HEK293 (cell line): Measurements from ENCODE around the gene SCGB1C2.

ENCODE experiments used
- CTCF ChIA-PET: fragments of 350-600 bp; formaldehyde crosslinking; extraction: SDS; loops from one replicate; lab custom pipeline; 2021; ENCODE audit warnings: antibody characterized with exemption; lab: Yijun Ruan, JAX
- POLR2A ChIA-PET: fragments of 300-600 bp; formaldehyde crosslinking; extraction: SDS; loops from one replicate; lab custom pipeline; 2020; ENCODE audit warnings: antibody characterized with exemption, inconsistent platforms; lab: Yijun Ruan, JAX
- H3K27ac ChIP-seq: fragments of 200-500 bp; sonication (Bioruptor generic); 2 replicates; pipeline ENCODE4 v1.5.1; 2014; ENCODE audit warnings: low read depth, low read length, control low read depth, inconsistent platforms; ENCODE audit errors: extremely low read depth
- H3K36me3 ChIP-seq, 2 experiments: fragments of 200-500 bp in 1 of 2; sonication (Bioruptor generic) in 1 of 2; 1 replicate in 1 of 2; 2 replicates in 1 of 2; pipeline ENCODE4 v1.5.1; 2014 to 2017; ENCODE audit warnings: inconsistent platforms in 2 of 2, low read length in 2 of 2; ENCODE audit not compliant: control insufficient read depth in 2 of 2, insufficient read depth in 1 of 2
- H3K4me1 ChIP-seq: fragments of 200-500 bp; sonication (Bioruptor generic); 2 replicates; pipeline ENCODE4 v1.5.1; 2014; ENCODE audit warnings: mild to moderate bottlenecking, low read length, inconsistent platforms; ENCODE audit not compliant: control insufficient read depth, insufficient read depth
- H3K4me3 ChIP-seq: 2 replicates; pipeline ENCODE4 v1.5.1; 2011; ENCODE audit warnings: low read depth, mild to moderate bottlenecking, control low read depth, low read length, moderate library complexity
- H3K9me3 ChIP-seq: fragments of 200-500 bp; sonication (Bioruptor generic); 2 replicates; pipeline ENCODE4 v1.5.1; 2014; ENCODE audit warnings: low read depth, low read length, inconsistent platforms; ENCODE audit not compliant: control insufficient read depth, insufficient read depth
- CTCF ChIP-seq: fragments of 450-650 bp; formaldehyde crosslinking; IDR thresholded peaks from 2 replicates; pipeline ENCODE4 v1.5.1; 2016; ENCODE audit warnings: missing biosample characterization, missing genetic modification characterization
- PATZ1 ChIP-seq: fragments of 450-650 bp; formaldehyde crosslinking; IDR thresholded peaks from 2 replicates; pipeline ENCODE4 v1.5.1; 2016; ENCODE audit warnings: missing biosample characterization, missing genetic modification characterization
- SCRT1 ChIP-seq: fragments of 450-650 bp; formaldehyde crosslinking; IDR thresholded peaks from 2 replicates; pipeline ENCODE4 v1.5.1; 2016; ENCODE audit warnings: missing biosample characterization, missing genetic modification characterization, borderline replicate concordance
- SCRT2 ChIP-seq: fragments of 450-650 bp; formaldehyde crosslinking; IDR thresholded peaks from 2 replicates; pipeline ENCODE4 v1.5.1; 2016; ENCODE audit warnings: missing biosample characterization, missing genetic modification characterization
- SP3 ChIP-seq: fragments of 450-650 bp; formaldehyde crosslinking; IDR thresholded peaks from 2 replicates; pipeline ENCODE4 v1.5.1; 2016; ENCODE audit warnings: missing biosample characterization, missing genetic modification characterization
- ZBTB17 ChIP-seq: fragments of 450-650 bp; formaldehyde crosslinking; IDR thresholded peaks from 2 replicates; pipeline ENCODE4 v1.5.1; 2016; ENCODE audit warnings: missing biosample characterization, missing genetic modification characterization
- ZFP41 ChIP-seq: fragments of 450-650 bp; formaldehyde crosslinking; IDR thresholded peaks from 2 replicates; pipeline ENCODE4 v1.5.1; 2016; ENCODE audit warnings: missing biosample characterization, missing genetic modification characterization, borderline replicate concordance
- ZIC2 ChIP-seq: fragments of 450-650 bp; formaldehyde crosslinking; IDR thresholded peaks from 2 replicates; pipeline ENCODE4 v1.5.1; 2016; ENCODE audit warnings: missing biosample characterization, missing genetic modification characterization
- ZNF10 ChIP-seq: fragments of 450-650 bp; formaldehyde crosslinking; IDR thresholded peaks from 2 replicates; pipeline ENCODE4 v1.5.1; 2017; ENCODE audit warnings: missing biosample characterization, missing genetic modification characterization
- ZNF121 ChIP-seq: fragments of 450-650 bp; formaldehyde crosslinking; IDR thresholded peaks from 2 replicates; pipeline ENCODE4 v1.5.1; 2016; ENCODE audit warnings: missing biosample characterization, missing genetic modification characterization
- ZNF184 ChIP-seq: fragments of 450-650 bp; IDR thresholded peaks from 2 replicates; pipeline ENCODE4 v1.5.1; 2018; ENCODE audit warnings: missing biosample characterization, mild to moderate bottlenecking, missing genetic modification characterization
- ZNF23 ChIP-seq: fragments of 450-650 bp; formaldehyde crosslinking; IDR thresholded peaks from 2 replicates; pipeline ENCODE4 v1.5.1; 2016; ENCODE audit warnings: missing biosample characterization, missing genetic modification characterization, borderline replicate concordance
- ZNF280D ChIP-seq: fragments of 450-650 bp; formaldehyde crosslinking; IDR thresholded peaks from 2 replicates; pipeline ENCODE4 v1.5.1; 2016; ENCODE audit warnings: missing biosample characterization, missing genetic modification characterization
- ZNF292 ChIP-seq: fragments of 450-650 bp; formaldehyde crosslinking; IDR thresholded peaks from 2 replicates; pipeline ENCODE4 v1.5.1; 2016; ENCODE audit warnings: low read depth, missing biosample characterization, missing genetic modification characterization, borderline replicate concordance
- ZNF311 ChIP-seq: fragments of 450-650 bp; formaldehyde crosslinking; IDR thresholded peaks from 2 replicates; pipeline ENCODE4 v1.5.1; 2017; ENCODE audit warnings: missing biosample characterization, missing genetic modification characterization, borderline replicate concordance
- ZNF544 ChIP-seq: fragments of 450-650 bp; formaldehyde crosslinking; IDR thresholded peaks from 2 replicates; pipeline ENCODE4 v1.5.0; 2017; ENCODE audit warnings: missing biosample characterization, missing genetic modification characterization
- ZNF571 ChIP-seq: fragments of 450-650 bp; formaldehyde crosslinking; IDR thresholded peaks from 2 replicates; pipeline ENCODE4 v1.5.0; 2017; ENCODE audit warnings: missing biosample characterization, missing genetic modification characterization
- ZNF621 ChIP-seq: fragments of 450-650 bp; formaldehyde crosslinking; IDR thresholded peaks from 2 replicates; pipeline ENCODE4 v1.5.1; 2017; ENCODE audit warnings: missing biosample characterization, missing genetic modification characterization
- ZNF624 ChIP-seq: fragments of 450-650 bp; formaldehyde crosslinking; IDR thresholded peaks from 2 replicates; pipeline ENCODE4 v1.5.1; 2017; ENCODE audit warnings: missing biosample characterization, missing genetic modification characterization
- ZNF664 ChIP-seq: fragments of 450-650 bp; formaldehyde crosslinking; IDR thresholded peaks from 2 replicates; pipeline ENCODE4 v1.5.1; 2016; ENCODE audit warnings: missing biosample characterization, missing genetic modification characterization
- ZNF692 ChIP-seq: fragments of 450-650 bp; formaldehyde crosslinking; IDR thresholded peaks from 2 replicates; pipeline ENCODE4 v1.5.1; 2016; ENCODE audit warnings: missing biosample characterization, missing genetic modification characterization
- ZNF776 ChIP-seq: fragments of 450-650 bp; formaldehyde crosslinking; IDR thresholded peaks from 2 replicates; pipeline ENCODE4 v1.5.0; 2017; ENCODE audit warnings: missing biosample characterization, missing genetic modification characterization, borderline replicate concordance
- ZSCAN18 ChIP-seq: fragments of 450-650 bp; formaldehyde crosslinking; IDR thresholded peaks from 2 replicates; pipeline ENCODE4 v1.5.1; 2016; ENCODE audit warnings: missing biosample characterization, missing genetic modification characterization
- ZSCAN23 ChIP-seq: fragments of 450-650 bp; formaldehyde crosslinking; IDR thresholded peaks from 2 replicates; pipeline ENCODE4 v1.5.1; 2016; ENCODE audit warnings: missing biosample characterization, missing genetic modification characterization

SCGB1C2 gene

GRCh38 chr17:158379-158778 lies 21.0 kb downstream of the SCGB1C2 start:
- Histone ChIP-seq H3K27ac (no peak overlapping the region), H3K4me1 (no peaks in the 10 kb centered on the region), H3K4me3 (no peak overlapping the region), H3K36me3 (no peaks in the 10 kb centered on the region), H3K9me3 (no peaks in the 10 kb centered on the region)
- CTCF ChIA-PET = no interaction called here
- TF ChIP-seq ZSCAN18 (tag by site-specific recombination) (no peak), ZNF621 (tag by site-specific recombination) (no peak), ZNF23 (tag by site-specific recombination) (peak; percentile 84; the same call in 1 of the 2 replicates), SCRT2 (no peak), SP3 (tag by site-specific recombination) (no peak), ZBTB17 (peak; percentile 64), ZNF121 (tag by site-specific recombination) (no peak)
- POLR2A ChIA-PET = interaction anchor here (0.6 kb wide), 1 partner anchor 110 kb away, joined by 6 read pairs; no protein-coding TSS in a partner anchor

- Histone ChIP-seq H3K36me3 (no peaks in the 10 kb centered on the region), H3K4me1 (no peaks in the 10 kb centered on the region), H3K4me3 (no peak overlapping the region), H3K27ac (no peak overlapping the region), H3K9me3 (no peaks in the 10 kb centered on the region)
- CTCF ChIA-PET = interaction anchor here (0.7 kb wide), 1 partner anchor 11 kb away, joined by 3 read pairs; no protein-coding TSS in a partner anchor
- POLR2A ChIA-PET = no interaction called here
- TF ChIP-seq ZNF624 (tag by site-specific recombination) (no peak), ZNF692 (no peak), ZNF184 (tag by site-specific recombination) (no peak), ZNF10 (tag by site-specific recombination) (no peak), CTCF (tag by site-specific recombination) (no peak), SCRT1 (no peak)
Observed at GRCh38 chr17:159609-160008, 22.2 kb downstream of the SCGB1C2 start.

GRCh38 chr17:160336-160735 lies 23.0 kb downstream of the SCGB1C2 start:
- CTCF ChIA-PET = no interaction called here
- Histone ChIP-seq H3K36me3 (no peaks in the 10 kb centered on the region), H3K4me3 (no peak overlapping the region), H3K9me3 (no peaks in the 10 kb centered on the region), H3K27ac (no peak overlapping the region), H3K4me1 (no peaks in the 10 kb centered on the region)
- POLR2A ChIA-PET = no interaction called here
- TF ChIP-seq ZNF776 (tag by site-specific recombination) (no peak), ZNF544 (tag by site-specific recombination) (no peak), ZNF292 (tag by site-specific recombination) (no peak), ZFP41 (tag by site-specific recombination) (no peak), ZNF664 (tag by site-specific recombination) (no peak), ZNF571 (tag by site-specific recombination) (no peak), ZIC2 (tag by site-specific recombination) (no peak), ZSCAN23 (tag by site-specific recombination) (no peak), PATZ1 (tag by site-specific recombination) (no peak), ZNF311 (no peak), ZNF280D (tag by site-specific recombination) (no peak)
